ENCODE data around the gene PPM1J.
A peak's percentile ranks its signal among the peaks of the same experiment; 100 is the strongest.
"Not testable (repeated sequence)": the region's sequence is repeated elsewhere in the genome, so short reads cannot be mapped to it uniquely, and the experiment has no call there.

The PPM1J gene

DNA sequence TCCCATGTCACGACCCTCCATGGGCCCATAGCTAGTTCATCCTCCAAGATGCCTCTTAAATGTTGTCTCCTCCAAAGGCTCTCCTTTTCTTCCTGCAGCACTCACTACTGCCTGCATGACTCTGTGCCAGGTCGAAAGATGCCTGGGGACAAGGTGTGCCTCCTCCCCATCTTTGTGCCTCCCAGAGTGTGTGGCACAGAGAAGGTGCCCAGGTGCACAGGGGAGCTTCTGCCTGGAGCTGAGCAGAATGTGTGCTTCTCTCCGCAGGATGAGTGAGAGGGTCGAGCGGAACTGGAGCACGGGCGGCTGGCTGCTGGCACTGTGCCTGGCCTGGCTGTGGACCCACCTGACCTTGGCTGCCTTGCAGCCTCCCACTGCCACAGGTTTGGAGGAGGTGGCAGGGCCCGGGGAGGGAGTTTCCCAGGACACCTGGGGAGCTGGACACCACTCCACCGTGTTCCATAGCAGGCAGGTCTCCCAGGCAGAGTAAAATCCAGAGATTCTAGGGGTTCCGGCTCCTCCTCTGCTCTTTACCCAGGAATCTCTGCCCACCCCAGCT, 6.9 kb upstream of the PPM1J start:
- no peak for DNase-seq (ENCODE audit: low read depth in 2 of 2)

DNA sequence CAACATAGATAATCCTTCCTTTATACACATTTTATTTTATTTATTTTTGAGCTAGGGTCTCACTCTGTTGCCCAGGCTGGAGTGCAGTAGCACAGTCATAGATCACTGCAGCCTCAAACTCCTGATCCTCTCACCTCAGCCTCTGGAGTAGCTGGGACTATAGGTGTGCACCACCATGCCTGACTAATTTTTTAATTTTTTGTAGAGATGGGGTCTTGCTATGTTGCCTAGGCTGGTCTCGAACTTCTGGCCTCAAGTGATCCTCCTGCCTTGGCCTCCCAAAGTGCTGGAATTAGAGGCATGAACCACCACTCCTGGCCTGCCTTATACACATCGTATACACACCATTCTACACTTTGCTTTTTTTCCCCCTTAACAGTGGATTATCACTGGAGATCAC, 6.2 kb upstream of the PPM1J start:
- not testable (repeated sequence) for DNase-seq (ENCODE audit: low read depth in 2 of 2)

DNA sequence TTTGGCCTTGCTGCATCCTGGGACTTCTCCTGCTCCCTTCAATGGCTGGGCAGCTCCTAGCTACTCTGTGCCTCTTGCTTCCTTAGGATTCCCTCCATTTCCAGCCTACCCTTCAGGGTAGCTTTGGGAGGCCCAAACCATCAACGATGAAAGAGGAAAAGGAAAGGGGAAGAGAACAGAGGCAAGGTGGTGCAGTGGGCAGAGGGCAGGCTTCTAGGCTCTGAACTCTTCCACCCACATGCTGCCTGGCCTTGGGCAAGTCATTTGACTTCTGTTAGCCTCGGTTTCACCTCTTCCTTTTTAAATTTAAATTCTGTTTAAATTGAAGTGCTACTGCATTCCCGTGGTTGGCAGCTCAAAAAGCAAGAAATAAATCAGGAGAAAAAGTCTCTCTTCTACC, 5.7 kb upstream of the PPM1J start:
- no peak for DNase-seq (ENCODE audit: low read depth in 2 of 2)

DNA sequence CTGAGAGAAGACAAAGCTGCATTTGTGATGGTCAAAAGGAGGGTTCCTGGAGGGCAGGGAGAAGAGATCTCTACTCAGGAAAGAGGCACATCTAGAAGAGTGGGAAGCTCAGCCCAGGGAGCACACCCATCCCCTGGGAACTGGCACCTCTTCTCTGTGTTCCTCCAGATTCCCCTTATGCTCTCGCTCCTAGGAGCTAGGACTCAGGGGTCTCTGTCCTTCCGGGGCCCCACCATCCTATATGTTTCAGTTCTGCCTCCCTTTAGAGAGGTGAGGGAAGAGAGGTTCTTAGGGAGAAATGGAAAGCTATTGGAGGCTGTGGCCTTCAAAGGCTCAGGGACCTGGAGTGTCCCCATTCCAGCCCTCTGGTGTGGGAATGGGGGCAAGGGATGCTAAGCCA, 4.6 kb upstream of the PPM1J start:
- DNase-seq (ENCODE audit: low read depth in 2 of 2), result no peak

DNA sequence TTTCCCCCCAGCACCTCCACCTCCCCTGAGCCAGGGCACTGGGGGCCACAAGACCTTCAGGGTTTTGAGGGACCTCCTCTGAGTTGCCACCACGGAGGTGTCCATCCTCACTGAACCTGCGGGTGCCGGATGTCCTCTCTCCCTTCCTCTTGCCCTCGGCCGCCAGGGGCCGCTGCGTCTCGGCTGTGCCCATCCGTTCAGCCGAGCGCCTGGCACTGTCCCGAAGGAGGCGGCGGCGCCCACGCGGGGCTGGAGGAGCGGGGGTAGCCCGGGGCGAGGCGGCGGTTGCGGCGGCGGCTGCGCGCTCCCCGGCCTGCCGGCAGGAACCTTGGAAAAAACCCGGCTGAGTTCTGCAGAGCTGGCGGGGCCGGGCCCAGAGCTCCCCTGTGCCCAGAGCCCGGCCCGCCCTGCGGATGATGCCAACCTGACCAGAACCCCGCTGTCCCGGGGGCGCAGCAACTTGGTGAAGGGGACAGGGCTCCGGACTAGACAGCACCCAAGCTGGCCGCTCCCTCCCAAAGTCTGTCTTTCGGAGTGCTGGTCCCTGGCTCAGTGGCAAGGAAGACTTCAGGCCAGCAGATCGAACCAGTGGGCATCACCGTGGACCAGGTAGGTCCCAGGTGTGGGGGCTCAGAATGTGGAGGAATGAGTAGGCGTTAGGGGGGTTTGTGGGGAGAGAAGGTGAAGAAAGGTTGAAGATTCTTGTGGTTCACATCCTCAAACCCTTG, 3.7 kb upstream of the PPM1J start:
- peak; percentile 52 to 76 for DNase-seq (ENCODE audit: low read depth in 2 of 2)

DNA sequence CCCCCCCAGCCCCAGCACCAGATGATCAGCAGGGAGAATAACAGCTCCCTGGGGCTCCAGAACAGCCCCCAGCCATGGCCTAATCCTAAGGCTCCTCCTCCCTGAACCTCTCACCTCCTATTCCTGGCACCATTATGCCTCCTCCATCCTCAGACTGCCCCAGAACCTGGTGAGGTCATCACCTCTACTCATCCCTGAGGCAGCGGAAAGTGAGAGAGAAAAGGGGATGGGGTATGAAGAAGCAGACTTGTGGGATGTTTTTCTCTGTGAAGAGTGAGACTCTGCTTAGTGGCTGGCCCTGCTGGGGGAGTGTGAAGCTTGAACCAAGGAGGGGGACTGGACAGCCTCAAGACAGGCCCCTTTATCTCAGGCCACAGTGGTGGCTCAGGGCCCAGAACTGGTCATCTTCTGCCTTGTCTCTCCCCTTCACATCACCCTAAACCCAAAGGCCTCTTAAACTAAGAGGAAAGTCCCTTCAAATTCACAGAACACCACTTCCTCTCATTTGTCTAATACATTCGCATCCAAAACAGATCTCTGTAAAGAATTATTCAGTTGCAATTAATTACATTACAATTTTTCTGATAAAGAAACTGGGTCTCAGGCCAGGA, 2.2 kb upstream of the PPM1J start:
- DNase-seq (ENCODE audit: low read depth in 2 of 2), result no peak

DNA sequence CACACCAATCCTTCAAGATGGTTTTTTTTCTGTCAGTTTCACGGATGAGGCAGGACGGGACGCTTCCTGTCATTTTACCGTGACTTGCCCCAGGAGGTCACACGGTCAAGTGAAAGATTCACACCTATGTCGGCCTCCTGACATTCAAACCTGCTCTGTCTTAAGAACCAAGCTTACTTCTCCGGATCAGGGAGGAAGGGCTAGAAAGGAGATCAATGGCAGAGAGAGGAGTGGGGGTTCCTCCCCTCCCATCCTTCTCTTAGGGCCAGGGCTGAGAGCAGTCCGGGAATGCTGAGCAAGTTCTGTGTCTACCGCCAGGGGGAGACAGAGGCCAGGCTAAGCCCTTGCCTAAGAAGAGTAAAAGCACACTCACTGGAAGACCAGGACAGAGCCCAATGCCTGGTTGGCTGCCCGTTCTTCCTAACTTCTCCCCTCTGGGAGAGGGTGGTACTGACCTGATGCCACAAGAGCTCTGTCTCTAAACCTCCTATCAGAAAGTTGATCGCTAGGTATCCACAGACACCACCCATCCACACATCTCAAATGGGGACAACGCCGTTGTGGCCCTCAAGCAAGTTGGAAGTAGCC, 1.1 kb upstream of the PPM1J start:
- peak; percentile 67 to 80 for DNase-seq (ENCODE audit: low read depth in 2 of 2)

DNA sequence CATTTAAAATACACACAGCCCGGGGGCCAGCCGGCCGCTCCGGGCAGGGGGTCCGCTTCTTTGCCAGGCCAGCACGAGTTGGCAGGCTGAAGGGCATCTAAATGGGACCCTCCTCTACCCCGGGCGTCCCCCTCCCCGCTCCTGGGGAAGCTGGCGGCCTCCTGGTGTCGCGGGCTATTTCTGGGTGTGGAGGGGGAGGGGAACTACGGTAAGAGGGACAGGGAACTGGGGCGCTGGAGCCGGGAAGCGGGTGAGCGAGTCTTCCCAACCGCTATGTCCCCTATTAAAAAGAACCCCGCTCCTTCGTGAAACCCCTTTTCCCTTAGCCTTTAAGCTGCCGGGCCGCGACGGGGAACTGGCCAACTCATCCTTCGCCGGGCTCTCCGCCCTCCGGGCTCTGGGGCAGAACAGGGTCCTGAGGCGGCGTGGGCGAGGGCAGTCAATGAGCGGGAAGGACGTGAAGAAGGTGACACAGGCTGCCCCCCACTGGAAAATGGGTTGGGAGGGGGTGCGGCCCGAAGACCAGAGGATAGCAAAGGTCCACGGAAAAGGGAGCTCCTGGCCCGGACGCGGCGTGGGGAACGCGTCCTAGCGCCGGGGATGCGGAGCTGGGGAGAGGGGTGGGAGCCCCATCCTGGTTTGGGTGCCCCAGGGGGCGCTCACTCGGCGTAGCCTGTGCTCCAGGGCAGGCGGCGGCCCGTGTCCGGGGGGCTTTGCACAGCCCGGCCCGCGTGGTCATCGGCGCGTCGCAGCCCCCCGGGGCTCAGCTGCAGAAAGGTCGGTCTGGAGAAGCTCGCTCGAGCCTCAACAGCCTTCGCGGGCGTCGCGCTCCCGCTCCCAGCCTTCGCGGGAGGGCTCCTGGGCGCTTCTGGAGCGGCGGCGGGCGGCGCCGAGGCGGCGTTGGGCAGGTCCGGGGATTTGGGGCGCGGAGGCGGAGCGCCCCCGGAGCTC, 544 bp downstream of the PPM1J start:
- DNase-seq (ENCODE audit: low read depth in 2 of 2), result no peak

DNA sequence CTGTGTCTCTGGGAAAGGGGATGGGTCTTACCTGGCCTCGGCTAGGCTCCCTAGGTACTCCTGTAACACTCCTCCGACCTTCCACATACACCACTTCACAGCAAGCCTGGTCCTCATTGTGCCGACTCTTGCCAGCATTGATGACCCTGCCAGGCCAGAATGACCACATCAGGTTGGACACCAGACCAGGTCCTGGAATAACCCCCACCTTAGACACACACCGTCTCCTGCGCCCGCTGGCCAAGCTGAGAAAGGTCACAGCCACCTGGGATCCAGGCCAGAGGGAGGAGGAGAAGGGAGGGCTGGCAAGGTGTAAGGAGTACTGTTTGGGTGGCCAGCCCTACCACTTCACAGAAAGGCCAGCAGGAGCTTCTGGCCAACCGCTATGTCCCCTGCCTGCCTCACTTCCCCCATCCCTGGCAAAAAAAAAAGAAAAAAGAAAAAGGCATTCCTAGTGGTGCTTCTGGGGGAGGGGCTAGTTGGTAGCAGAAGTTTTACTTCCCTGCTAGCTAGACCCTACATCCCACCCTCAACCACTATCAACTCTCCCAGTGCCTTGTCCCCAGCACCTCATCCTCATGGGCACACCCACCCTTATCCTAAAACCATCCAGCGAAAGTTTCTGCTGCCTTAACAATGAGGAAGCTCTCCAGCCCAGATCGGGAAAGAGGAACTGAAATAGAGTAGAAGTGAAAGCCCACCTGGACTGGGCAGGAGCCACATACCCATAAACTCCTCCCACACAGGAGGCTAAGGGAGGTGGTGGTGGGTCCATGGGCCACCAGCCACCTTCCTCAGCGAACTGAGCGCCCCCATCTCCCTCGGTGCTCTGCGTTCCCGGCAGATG, 1.4 kb downstream of the PPM1J start:
- DNase-seq (ENCODE audit: low read depth in 2 of 2), result no peak

DNA sequence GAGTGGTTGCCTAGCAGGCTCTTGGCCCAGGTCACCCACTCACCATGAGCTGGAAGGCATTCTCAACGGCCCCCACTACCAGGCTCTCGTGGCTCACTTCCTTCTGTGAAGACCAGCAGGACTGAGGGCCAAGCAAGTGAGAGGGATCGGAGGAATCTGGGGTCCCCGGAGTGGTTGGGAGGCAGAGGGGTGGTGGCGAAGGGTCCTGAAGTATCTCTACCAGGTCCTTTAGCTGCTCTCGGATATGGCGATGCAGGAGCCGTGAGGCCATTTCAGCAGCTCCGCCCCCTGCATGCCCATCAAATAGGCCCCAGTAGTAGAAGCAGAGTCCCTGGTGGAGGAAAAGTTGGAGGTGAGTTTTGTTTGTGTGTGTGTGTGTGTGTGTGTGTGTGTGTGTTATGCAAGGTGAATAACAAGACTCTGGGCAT, 2.4 kb downstream of the PPM1J start:
- DNase-seq (ENCODE audit: low read depth in 2 of 2), result no peak

DNA sequence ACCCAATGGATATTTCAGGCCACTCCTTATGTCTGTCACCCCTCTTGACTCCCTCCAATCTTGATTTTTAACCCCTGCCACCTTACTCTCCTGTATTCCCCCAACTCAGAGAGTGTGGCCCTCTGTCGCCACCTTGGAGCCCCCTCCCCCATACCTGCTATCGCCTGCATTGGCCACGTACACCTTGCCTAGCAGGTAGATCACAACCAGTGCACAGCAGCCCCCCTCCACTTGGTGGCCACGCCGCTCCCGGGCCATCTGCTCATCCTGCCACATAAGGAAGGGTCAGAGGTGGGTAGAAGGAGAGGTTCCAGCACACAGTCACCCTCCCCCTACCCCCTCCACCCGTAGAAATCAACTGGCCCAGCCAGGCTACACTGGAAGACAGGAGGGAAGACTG, 2.9 kb downstream of the PPM1J start:
- no peak for DNase-seq (ENCODE audit: low read depth in 2 of 2)

DNA sequence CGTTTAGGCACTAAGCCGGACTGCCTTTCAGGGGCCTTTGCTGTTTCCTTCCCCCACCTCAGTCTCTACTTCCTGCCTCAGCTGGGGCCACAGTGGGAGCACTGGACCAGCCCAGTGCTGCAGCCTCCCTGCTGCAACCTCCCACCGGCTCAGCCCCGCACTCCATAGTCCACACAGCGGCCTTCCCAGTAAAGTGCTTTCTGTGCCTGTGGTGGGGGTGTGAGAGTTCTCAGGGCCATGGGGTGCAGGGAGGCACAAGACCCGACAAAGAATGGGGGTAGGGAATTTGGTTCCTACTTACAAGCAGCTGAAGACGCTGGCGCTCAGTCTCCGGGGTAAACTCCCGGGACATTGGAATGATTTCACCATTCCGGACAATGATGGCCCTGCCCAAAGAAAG, 3.5 kb downstream of the PPM1J start:
- no peak for DNase-seq (ENCODE audit: low read depth in 2 of 2)

DNA sequence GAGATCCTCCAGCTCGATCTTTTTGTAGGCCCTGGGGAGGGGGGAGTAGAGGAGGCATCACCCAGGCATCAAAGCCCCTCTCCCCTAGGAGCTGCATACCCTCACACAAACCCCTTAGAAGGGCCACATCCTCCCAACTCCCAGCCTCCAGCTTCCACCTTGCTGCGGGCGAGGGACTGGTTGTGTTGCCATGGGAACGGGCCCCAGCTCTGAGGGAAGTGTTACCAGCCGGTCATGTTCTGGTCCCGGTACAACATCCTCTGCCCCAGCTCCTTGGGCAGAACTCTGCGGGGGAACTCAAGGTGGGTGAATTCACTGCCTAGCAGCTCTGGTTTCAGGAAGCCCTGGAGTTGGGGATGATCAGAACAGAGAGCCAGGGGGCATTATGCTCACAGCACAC, 4.1 kb downstream of the PPM1J start:
- DNase-seq (ENCODE audit: low read depth in 2 of 2), result no peak

DNA sequence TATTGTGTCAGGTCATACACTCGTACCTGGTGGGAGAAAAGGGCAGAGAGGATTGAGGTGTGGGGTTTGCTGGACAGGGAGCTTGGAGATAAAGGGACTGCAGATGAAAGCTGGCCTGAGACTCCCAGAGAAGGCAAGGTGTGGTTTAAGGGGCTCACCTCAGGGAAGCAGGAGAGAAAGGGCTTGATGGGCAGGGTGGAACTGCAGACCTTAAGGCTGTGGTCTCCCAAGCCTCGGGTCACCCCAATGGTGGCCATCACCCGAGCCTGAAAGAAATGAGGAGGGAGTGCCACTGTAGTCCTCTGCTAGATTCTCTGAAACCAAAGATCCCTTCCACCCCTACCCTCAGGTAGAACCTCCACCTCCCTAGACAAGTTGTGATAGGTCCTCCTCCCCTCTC, 4.5 kb downstream of the PPM1J start:
- DNase-seq (ENCODE audit: low read depth in 2 of 2), result no peak

DNA sequence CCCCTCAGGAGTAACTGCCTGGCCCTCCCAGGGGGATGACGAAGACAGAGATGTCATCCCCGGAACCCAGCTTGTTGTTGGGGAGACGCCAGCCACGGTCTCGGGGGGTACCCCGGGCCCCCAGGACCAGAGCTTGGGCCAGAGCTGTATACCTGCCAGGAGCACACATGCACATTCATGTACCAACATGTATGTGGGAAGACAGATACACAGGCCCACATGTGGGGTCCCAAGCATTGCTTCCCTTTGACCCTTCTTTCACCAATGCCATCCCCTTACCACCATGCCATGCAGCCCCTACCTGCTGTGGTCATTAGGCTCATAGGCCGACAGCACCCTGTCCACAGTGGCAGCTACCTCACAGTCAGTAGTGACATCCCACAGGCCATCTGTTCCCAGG, 5.0 kb downstream of the PPM1J start:
- no peak for DNase-seq (ENCODE audit: low read depth in 2 of 2)

DNA sequence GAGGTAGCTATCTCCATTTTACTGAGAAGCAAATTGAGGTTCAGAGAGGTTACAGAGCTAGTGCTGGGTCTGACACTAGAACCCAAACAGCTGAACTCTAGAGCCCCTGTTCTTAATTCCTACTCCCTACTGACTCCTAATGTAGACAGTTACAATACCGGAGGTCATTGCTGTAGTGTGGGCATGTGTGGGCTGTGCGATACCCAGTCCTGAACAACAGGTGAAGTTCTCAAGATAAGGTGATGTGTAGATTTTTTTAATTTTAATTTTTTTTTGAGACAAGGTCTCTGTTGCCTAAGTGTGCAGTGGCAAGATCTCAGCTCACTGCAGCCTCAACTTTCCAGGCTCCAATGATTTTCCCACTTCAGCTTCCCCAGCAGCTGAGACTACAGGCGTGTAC, 6.6 kb downstream of the PPM1J start:
- no peak for DNase-seq (ENCODE audit: low read depth in 2 of 2)

DNA sequence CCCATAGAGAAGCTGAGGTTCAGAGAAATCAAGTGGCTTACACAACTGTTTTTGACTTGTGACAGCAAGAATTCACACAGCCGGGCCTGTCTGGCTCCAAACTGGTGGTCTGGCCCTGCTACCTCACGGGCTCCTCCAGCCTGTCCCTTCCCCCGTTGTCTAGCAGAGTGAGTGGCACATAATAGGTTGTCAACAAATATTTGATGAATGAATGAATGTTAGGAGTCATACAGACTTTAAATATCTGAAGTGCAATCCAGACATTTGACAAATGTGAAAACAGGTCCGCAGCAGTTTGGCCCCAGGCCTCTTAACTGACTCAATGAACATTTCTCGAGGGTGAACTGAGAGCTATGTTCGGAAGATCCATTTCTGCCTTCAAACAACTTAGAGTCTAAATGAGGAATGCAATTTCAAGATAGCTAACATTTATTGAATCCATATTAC, 7.1 kb downstream of the PPM1J start:
- no peak for DNase-seq (ENCODE audit: low read depth in 2 of 2)

DNA sequence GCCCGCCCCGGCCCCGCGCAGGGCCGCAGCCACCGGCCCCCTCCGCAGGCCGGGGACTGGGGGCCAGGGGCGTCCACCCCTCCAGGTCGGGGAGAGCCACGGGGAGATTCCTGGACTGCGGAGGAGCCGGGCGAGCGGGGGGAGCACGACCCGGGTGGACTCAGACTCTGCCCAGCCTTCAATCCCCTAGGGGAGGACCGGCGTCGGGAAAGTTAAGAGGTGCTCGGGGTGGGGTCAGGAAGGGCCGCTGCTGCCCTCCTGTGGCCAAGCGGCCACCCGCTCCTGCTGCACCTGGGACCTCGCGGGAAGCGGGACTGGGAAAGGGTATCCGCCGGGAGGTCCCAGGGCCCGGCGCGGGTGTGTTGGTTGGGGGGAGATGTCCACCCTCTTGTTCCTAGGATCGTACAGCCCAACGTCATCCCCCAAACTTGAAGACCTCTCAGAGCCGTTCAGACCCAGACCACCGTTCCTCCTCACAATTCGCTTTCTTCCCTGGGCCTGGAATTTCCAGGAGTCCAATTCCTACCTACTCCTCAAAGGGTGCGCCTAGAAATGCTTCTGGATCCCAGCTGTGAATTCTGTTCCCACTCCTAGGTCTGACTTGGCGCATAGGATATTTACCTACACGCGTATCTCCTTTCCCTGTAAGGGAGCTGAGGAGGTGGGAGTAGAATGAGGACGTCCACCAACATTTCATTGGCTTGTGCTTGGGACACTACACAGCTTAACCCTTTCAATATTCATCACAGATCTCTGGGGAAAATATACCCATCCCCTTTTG, 7.7 kb downstream of the PPM1J start:
- DNase-seq (ENCODE audit: low read depth in 2 of 2), result peak; percentile 39 to 57

DNA sequence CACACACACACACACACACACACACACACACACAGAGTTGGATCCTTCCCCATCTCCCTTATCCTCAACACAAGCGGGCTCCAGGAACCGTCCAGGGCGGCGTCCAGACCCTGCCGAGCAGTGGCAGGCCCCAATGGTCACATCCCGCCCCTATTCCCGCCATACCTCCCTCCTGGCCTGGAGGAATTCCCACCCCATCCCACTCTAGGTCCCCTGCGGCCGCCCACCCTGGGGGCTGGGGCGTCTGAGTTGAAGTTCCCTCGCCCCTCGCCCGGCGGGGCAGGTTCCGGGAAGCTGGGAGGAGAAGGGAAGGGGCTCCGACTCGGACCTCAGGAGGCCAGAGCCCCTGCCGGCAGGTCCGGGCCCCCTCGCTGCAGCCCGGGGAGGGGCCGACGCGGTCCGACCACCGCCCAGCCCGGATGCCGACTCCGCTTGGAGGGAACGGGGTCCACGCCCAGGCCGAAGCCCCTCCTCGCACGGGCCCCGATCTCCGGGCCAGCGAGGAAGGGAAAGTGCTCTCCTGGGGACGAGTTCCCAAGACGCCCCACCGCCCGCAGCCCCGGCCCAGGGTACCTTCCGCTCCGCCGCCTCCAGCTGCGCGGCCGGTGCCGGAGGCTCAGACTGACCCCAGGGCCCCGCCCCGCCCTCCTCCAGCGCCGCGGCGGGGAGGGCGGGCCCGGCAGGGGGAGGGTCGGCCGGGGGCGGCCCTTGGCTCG, 8.5 kb downstream of the PPM1J start, which contains the start of gene RHOC:
Gene RHOC, minus strand, starts transcription at position 623 of the 716 bp plus-strand sequence. CDS start 3,328 bp downstream, outside the sequence.
- DNase-seq (ENCODE audit: low read depth in 2 of 2), result no peak

Measured in stimulated activated CD4-positive, alpha-beta T cell treated with anti-CD3 and anti-CD28 coated beads, Interleukin-12 subunit alpha, Interleukin-12 subunit beta, amount 100 ng/mL, for 24 hours (primary cell).